HUES6 (cell line): ENCODE results near the gene CLDN1.
"Not testable (repeated sequence)": the region's sequence is repeated elsewhere in the genome, so short reads cannot be mapped to it uniquely, and the experiment has no call there.

Source experiments
- H3K27ac ChIP-seq: 2 replicates; pipeline ENCODE4 v1.7.0; 2013; ENCODE audit warnings: low read depth, mild to moderate bottlenecking, low read length, inconsistent platforms
- H3K27me3 ChIP-seq: 2 replicates; pipeline ENCODE4 v1.6.1; 2013; ENCODE audit warnings: low read length; ENCODE audit not compliant: control insufficient read depth, insufficient read depth
- H3K36me3 ChIP-seq: 2 replicates; pipeline ENCODE4 v1.6.1; 2013; ENCODE audit warnings: low read length; ENCODE audit not compliant: control insufficient read depth, insufficient read depth
- H3K4me1 ChIP-seq: 2 replicates; pipeline ENCODE4 v1.6.1; 2013; ENCODE audit warnings: low read length; ENCODE audit not compliant: control insufficient read depth, insufficient read depth
- H3K4me3 ChIP-seq: 2 replicates; pipeline ENCODE4 v1.5.1; 2013; ENCODE audit warnings: low read depth, low read length
- H3K9ac ChIP-seq: one replicate; pipeline ENCODE4 v1.6.1; 2013; ENCODE audit warnings: mild to moderate bottlenecking, low read length
- H3K9me3 ChIP-seq: 2 replicates; pipeline ENCODE4 v1.6.1; 2013; ENCODE audit warnings: low read depth, low read length; ENCODE audit not compliant: control insufficient read depth, insufficient read depth

The CLDN1 gene

DNA sequence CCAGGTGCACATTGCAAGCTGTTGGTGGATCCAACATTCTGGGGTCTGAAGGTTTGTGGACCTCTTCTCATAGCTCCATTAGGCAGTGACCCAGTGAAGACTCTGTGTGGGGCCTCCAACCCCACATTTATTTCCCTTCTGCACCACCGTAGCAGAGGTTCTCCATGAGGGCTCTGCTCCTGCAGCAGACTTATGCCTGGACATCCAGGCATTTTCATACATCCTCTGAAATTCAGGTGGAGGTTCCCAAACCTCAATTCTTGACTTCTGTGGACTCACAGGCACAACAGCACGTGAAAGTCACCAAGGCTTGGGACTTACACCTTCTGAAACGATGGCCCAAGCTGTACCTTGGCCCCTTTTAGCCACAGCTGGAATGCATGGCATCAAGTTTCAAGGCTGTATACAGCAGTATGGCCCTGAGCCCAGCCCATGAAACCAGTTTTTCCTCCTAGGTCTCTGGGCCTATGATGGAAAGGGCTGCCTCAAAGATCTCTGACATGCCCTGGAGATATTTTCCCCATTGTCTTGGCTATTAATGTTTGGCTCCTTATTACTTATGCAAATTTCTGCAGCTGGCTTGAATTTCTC is 30.2 kb downstream of the CLDN1 start:
- no peaks in the 10 kb centered on the region for H3K4me1 ChIP-seq
- H3K4me3 ChIP-seq: no peak overlapping the region
- no peak overlapping the region for H3K27ac ChIP-seq
- H3K9me3 ChIP-seq: peaks cover 16% of the 10 kb centered on the region
- no peaks in the 10 kb centered on the region for H3K27me3 ChIP-seq
- H3K9ac ChIP-seq: no peak overlapping the region
- H3K36me3 ChIP-seq: peaks cover 2% of the 10 kb centered on the region; the same call in 1 of the 2 replicates

DNA sequence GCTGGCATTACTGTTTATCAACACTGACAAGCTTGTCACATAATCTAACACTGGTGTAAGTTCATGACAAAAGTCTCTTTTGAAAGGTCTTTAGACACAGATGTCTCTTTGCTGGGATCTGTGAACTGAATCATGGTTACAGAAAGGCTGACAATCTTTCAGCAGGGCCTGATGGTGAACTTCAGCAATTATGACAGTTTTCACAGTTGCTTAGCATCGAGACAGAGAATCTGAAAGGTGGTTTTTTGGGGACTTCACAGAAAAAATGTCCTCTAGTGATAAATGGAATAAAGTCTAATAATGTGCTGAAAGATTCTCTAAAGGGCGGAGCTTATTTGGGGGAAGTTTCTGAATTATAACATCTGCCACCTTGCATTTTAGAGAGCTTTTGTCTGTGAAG is 32.3 kb downstream of the CLDN1 start:
- H3K27me3 ChIP-seq: no peaks in the 10 kb centered on the region
- no peaks in the 10 kb centered on the region for H3K4me1 ChIP-seq
- H3K9ac ChIP-seq: no peak overlapping the region
- H3K36me3 ChIP-seq: peaks cover 2% of the 10 kb centered on the region; the same call in 1 of the 2 replicates
- peaks cover 16% of the 10 kb centered on the region for H3K9me3 ChIP-seq
- no peak overlapping the region for H3K4me3 ChIP-seq
- H3K27ac ChIP-seq: no peak overlapping the region

DNA sequence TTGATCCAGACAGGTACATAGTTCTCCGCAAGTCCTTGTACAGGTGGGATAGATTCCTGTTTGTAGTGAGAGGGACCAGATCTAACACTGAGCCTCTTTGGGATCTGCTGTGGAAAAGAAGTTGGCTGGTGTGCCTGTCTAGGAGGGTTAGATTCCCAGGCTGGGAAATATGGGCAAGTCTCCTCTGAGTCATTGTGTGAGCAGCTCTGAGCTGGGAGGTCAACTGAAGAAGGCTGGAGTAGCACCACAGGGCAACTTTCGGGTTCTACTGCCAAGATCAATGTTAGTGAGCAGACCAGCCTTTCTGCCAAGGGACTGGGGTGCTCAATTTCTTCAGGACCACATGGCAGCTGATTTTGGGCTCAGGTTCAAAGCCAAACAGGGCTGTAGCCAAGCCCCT is 33.4 kb downstream of the CLDN1 start:
- H3K27me3 ChIP-seq: no peaks in the 10 kb centered on the region
- no peaks in the 10 kb centered on the region for H3K4me1 ChIP-seq
- no peak overlapping the region for H3K4me3 ChIP-seq
- H3K27ac ChIP-seq: no peak overlapping the region
- H3K36me3 ChIP-seq: peaks cover 2% of the 10 kb centered on the region; the same call in 1 of the 2 replicates
- H3K9ac ChIP-seq: no peak overlapping the region
- peaks cover 16% of the 10 kb centered on the region for H3K9me3 ChIP-seq

DNA sequence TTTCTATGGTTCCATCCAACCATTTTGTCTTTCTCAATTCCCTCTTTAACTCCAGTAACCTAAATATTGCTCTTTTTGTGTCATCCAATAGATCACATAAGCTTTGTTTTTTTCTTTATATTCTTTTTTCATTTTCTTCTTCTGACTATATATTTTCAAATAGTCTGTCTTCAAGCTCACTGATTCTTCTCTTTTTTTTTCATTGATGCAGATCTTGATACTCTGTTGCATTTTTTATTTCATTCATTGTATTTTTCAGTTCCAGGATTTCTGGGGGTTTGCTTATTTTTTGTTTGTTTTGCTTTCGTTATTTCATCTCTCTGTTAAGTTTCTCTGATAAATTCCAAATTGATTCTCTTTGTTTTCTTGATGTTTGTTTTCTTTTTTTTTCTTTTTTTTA is 36.2 kb downstream of the CLDN1 start:
- 0 out of 2 replicates have a peak, but pooled peaks cover 6% of the 10 kb centered on the region for H3K9me3 ChIP-seq
- no peak overlapping the region for H3K27ac ChIP-seq
- no peak overlapping the region for H3K9ac ChIP-seq
- H3K27me3 ChIP-seq: no peaks in the 10 kb centered on the region
- H3K4me3 ChIP-seq: no peak overlapping the region
- no peaks in the 10 kb centered on the region for H3K4me1 ChIP-seq
- H3K36me3 ChIP-seq: no peaks in the 10 kb centered on the region; the same call in 1 of the 2 replicates

DNA sequence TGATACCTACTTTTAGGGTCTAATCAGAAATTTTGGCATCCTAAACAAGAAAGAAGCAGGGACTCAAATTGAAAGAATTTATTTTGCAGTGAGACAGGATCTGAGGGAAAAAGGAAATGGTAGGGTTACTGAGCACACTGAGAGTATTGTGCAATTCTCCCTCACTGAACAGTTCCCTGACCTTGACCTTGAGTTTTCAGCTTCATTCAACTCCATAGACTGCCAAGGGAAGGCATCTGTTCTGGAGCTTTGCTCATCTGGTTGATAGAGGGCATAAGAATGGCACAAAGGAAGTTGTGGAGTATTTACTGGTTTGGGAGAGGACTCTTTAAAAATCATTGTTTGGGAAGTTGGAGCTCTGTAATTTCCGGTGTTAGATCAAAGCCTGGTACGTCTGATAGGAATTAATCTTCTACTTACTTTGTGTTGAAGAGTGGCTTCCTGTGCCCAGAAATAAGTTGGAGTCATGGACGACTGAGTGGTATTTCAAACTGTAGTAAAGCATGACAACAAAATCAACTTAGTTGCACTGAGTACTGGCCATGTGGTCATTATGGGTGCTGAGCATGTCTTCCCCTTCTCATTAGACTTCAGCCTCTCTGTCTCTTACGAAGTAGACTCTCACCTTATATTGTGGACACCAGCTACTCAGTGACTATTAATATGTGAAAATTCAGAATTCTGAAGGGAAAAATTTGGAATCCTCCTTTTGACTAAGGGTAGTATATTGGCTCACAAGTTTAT is 40.8 kb downstream of the CLDN1 start:
- H3K9ac ChIP-seq: no peak overlapping the region
- H3K36me3 ChIP-seq: no peaks in the 10 kb centered on the region
- H3K27me3 ChIP-seq: no peaks in the 10 kb centered on the region
- H3K27ac ChIP-seq: no peak overlapping the region
- H3K9me3 ChIP-seq: no peaks in the 10 kb centered on the region
- H3K4me1 ChIP-seq: no peaks in the 10 kb centered on the region
- H3K4me3 ChIP-seq: no peak overlapping the region

DNA sequence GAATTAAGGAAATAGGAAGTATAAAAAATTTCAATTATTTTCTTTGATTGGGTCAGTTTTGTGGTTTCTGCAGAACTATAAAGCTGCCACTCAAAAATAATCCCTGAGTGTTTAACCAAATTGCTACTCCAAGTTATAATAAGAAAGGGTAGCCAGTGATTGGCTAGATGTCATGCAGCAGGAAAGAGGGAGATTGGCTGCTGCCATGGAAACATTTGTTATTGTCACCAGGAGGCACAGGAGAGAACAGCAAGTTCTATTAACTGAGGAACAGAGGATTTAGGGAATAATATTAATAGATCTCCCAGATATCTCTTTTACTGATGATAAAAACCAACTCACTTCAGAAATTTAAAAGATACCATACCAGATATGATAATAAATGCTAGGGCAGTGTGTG is 42.6 kb downstream of the CLDN1 start:
- H3K36me3 ChIP-seq: no peaks in the 10 kb centered on the region
- H3K27ac ChIP-seq: no peak overlapping the region
- H3K9ac ChIP-seq: no peak overlapping the region
- H3K4me3 ChIP-seq: no peak overlapping the region
- H3K9me3 ChIP-seq: no peaks in the 10 kb centered on the region
- no peaks in the 10 kb centered on the region for H3K4me1 ChIP-seq
- no peaks in the 10 kb centered on the region for H3K27me3 ChIP-seq

DNA sequence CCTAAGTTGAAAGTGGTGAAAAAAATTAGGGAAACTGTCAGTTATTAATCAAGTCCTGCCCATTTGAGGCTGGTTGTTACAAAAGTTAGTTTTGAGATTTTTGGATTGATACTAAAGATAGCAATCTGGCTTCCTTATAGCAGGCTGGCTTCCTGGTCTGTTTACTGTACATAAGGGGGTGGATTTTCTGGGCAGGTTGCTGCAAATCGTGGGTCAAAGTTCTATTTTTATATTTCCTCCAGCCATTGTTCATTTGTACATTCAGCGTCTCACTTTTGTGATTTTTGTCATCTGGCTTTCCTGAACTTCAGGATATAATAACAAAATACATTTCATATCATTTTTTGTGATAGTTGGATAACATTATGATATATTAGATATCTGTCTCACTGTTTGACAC is 49.5 kb downstream of the CLDN1 start:
- no peaks in the 10 kb centered on the region for H3K36me3 ChIP-seq

DNA sequence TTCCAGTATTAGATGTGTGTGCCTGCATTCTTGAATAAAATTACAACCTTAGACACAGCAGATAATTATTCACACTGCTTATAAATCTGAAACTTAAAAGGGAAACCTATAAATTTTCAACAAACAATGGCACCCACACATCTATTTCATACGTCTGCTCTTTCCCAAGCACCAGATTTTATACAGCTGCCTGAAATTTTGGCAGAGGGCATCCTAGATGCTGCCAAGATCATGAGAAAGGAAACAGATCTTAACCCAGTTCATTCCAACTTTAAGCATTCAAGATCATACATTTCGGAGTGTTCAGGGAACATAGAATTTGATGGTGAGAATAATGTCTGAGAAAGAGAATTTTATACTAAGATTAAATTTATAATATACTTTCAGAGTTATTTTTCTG is 53.1 kb downstream of the CLDN1 start:
- H3K9me3 ChIP-seq: no peaks in the 10 kb centered on the region
- no peak overlapping the region for H3K4me3 ChIP-seq
- H3K36me3 ChIP-seq: no peaks in the 10 kb centered on the region
- no peak overlapping the region for H3K27ac ChIP-seq
- no peaks in the 10 kb centered on the region for H3K27me3 ChIP-seq
- H3K4me1 ChIP-seq: no peaks in the 10 kb centered on the region
- no peak overlapping the region for H3K9ac ChIP-seq

More for the DNA sequence above, 49.5 kb downstream of the CLDN1 start:
- Histone ChIP-seq H3K9me3 (no peaks in the 10 kb centered on the region), H3K4me3 (no peak overlapping the region), H3K9ac (no peak overlapping the region), H3K4me1 (no peaks in the 10 kb centered on the region), H3K27me3 (no peaks in the 10 kb centered on the region), H3K27ac (no peak overlapping the region)

DNA sequence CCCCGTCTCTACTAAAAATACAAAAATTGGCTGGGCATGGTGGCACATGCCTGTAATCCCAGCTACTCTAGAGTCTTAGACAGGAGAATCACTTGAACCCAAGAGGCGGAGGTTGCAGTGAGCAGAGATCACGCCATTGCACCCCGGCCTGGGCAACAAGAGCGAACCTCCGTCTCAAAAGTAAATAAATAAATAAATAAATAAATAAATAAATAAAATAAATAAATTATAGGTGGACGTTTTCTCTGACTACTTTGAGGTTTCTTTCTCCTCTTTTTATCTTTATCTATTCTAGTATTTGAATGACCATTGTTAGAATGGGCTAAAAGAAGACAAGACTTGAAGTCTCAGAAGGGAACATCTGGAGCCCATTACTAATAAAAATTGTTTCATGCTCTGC is 54.8 kb downstream of the CLDN1 start:
- H3K27me3 ChIP-seq, H3K4me1 ChIP-seq, H3K27ac ChIP-seq, H3K36me3 ChIP-seq, H3K9me3 ChIP-seq, H3K9ac ChIP-seq, H3K4me3 ChIP-seq: not testable (repeated sequence)

DNA sequence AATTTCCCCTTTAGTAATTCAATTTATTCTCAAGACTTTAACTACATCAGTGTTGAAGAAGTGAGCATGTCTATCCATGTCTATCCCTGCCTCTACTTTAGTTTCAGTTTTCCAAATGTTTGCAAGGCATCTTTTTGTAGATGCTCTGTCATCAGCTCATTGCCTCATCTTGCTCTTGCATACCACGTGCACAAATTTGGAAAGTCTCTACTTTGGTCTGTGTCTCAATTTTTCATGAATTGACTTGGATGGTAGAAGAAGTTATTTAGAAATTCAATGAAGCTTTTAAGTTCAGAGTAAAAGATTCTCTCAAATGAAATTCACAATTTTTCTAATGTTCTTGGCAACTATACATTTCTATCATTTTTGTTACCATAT is 55.3 kb downstream of the CLDN1 start:
- Histone ChIP-seq H3K36me3 (no peaks in the 10 kb centered on the region), H3K9me3 (no peaks in the 10 kb centered on the region), H3K4me3 (no peak overlapping the region)

DNA sequence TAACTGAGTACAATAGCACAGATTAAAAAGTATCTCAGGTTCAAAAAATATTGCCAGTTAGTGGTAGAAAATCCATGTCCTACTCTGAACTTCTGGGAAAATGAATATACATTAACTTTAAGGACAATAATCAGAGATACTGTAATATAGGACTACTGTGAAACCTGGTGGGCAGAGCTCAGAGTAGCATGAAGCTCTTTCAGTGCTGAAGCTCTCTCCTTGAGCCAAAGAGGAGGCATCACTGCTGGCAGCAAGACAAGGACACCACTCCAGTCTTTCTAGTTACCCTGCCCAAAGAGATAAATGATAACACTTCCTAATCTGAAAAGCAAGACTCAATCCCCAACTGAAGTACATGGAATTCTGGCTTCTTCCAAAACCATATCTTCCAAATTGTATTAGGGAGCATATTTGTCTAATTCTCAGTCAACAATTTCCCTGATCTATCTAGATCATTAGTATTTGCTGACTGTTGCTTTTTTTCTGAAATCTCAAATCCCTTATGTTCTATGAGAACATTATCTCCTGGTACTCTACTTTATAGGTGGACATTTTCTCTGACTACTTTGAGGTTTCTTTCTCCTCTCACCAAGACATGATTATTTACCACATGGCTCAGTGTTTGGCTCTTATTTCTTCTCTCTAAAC is 55.9 kb downstream of the CLDN1 start:
- Histone ChIP-seq H3K9ac (no peak overlapping the region), H3K27ac (no peak overlapping the region)

More for the DNA sequence above, 55.3 kb downstream of the CLDN1 start:
- H3K27ac ChIP-seq: no peak overlapping the region
- no peaks in the 10 kb centered on the region for H3K27me3 ChIP-seq
- no peak overlapping the region for H3K9ac ChIP-seq
- H3K4me1 ChIP-seq: no peaks in the 10 kb centered on the region

More for the DNA sequence above, 55.9 kb downstream of the CLDN1 start:
- no peaks in the 10 kb centered on the region for H3K36me3 ChIP-seq
- H3K4me3 ChIP-seq: no peak overlapping the region
- H3K4me1 ChIP-seq: no peaks in the 10 kb centered on the region
- H3K27me3 ChIP-seq: no peaks in the 10 kb centered on the region
- H3K9me3 ChIP-seq: no peaks in the 10 kb centered on the region
